Measurements from ENCODE around the gene ANKRD62. TPM values are rescaled to one million over a fixed set of nuclear protein-coding genes. Genes with fewer than 3 reads are reported as not detected.

ANKRD62 gene
- total and polyA plus RNA-seq, 4 experiments from 2014 or later: not detected

DNA sequence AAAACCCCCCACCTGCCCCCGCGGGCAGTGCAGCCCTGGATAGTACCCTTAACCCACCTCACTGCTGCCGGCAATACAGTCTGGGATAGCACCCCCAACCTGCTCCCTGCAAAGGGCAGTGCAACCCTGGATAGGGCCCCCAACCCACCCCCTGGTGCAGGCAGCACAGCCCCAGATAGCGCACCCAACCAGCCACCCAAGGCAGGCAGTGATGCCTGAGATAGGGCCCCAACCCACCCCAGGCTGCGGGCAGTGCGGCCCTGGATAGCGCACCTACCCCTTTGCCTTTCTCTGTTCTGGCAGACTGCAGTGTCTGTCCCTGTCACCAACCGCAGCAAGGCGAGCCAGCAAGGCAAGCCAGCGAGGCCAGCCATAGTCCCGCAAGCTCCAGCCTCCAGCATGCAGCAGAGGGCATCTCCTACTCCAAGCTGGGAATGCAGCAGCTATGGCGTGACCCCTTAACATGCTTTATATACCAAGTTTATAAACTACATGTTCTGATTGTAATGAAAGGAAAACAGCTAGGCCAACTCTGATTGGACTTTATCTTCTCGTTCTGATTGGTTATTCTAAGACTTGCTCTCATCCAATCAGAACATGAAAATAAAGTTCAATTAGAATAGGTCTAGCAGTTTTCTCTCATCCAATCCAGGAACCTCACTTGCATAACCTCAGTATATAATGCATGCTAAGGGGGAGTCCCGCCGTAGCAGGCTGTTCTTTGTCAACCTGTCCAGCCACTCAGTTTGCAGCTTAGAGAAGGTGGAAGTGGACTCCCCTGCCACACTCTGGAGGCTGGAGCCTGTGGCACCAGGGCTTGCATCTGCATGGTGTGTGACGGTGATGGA, 34.1 kb upstream of the ANKRD62 start:
- no peak overlapping the region for H3K4me3 ChIP-seq (ENCODE audit: low read length in 2 of 2)
- Mint-ChIP-seq H3K36me3 (no peaks in the 10 kb centered on the region), H3K27ac (no peak overlapping the region), H3K4me3 (no peak overlapping the region), H3K4me1 (no peaks in the 10 kb centered on the region), H3K9me3 (no peaks in the 10 kb centered on the region), H3K27me3 (peaks cover 0 to 3% of the 10 kb centered on the region in 2 donors)
- H3K27ac ChIP-seq (ENCODE audit: low read depth, low read length): no peak overlapping the region
- POLR2A ChIA-PET (ENCODE audit: partially characterized antibody): no interaction called here
- DNase-seq: no peak
- intact Hi-C loops (cut with micrococcal nuclease): no loop called here
- no peaks in the 10 kb centered on the region for H3K27me3 ChIP-seq (ENCODE audit: insufficient read depth, low read length)
- CTCF ChIA-PET (ENCODE audit: partially characterized antibody): no interaction called here
- H3K4me1 ChIP-seq (ENCODE audit: insufficient read depth, low read length): no peaks in the 10 kb centered on the region
- no peaks in the 10 kb centered on the region for H3K9me3 ChIP-seq (ENCODE audit: control insufficient read depth in 1 of 2, low read length in 2 of 2)
- no peaks in the 10 kb centered on the region for H3K36me3 ChIP-seq (ENCODE audit: insufficient read depth, low read length)

- DNase-seq: no peak
- H3K27ac Mint-ChIP-seq: no peak overlapping the region
- H3K9me3 Mint-ChIP-seq: no peaks in the 10 kb centered on the region
- H3K36me3 Mint-ChIP-seq: no peaks in the 10 kb centered on the region
- H3K27ac ChIP-seq (ENCODE audit: low read depth, low read length): no peak overlapping the region
- intact Hi-C loops (cut with micrococcal nuclease): no loop called here
- CTCF ChIA-PET (ENCODE audit: partially characterized antibody): no interaction called here
- no peaks in the 10 kb centered on the region for H3K4me1 Mint-ChIP-seq
- H3K36me3 ChIP-seq (ENCODE audit: insufficient read depth, low read length): no peaks in the 10 kb centered on the region
- H3K4me1 ChIP-seq (ENCODE audit: insufficient read depth, low read length): no peaks in the 10 kb centered on the region
- no peaks in the 10 kb centered on the region for H3K9me3 ChIP-seq (ENCODE audit: control insufficient read depth in 1 of 2, low read length in 2 of 2)
- peaks cover 0 to 3% of the 10 kb centered on the region in 2 donors for H3K27me3 Mint-ChIP-seq
- POLR2A ChIA-PET (ENCODE audit: partially characterized antibody): no interaction called here
- no peak overlapping the region for H3K4me3 ChIP-seq (ENCODE audit: low read length in 2 of 2)
- no peaks in the 10 kb centered on the region for H3K27me3 ChIP-seq (ENCODE audit: insufficient read depth, low read length)
- H3K4me3 Mint-ChIP-seq: no peak overlapping the region
These were observed 33.3 kb upstream of the ANKRD62 start for GRCh38 chr18:12060182-12060870.

- Mint-ChIP-seq H3K4me1 (no peaks in the 10 kb centered on the region), H3K9me3 (no peaks in the 10 kb centered on the region), H3K4me3 (no peak overlapping the region), H3K36me3 (no peaks in the 10 kb centered on the region), H3K27me3 (peaks cover 3% of the 10 kb centered on the region in 2 donors), H3K27ac (no peak overlapping the region)
- H3K27ac ChIP-seq (ENCODE audit: low read depth, low read length): no peak overlapping the region
- no peaks in the 10 kb centered on the region for H3K27me3 ChIP-seq (ENCODE audit: insufficient read depth, low read length)
- no peaks in the 10 kb centered on the region for H3K4me1 ChIP-seq (ENCODE audit: insufficient read depth, low read length)
- ChIA-PET CTCF (ENCODE audit: partially characterized antibody) (no interaction called here), POLR2A (ENCODE audit: partially characterized antibody) (no interaction called here)
- intact Hi-C loops (cut with micrococcal nuclease): no loop called here
- DNase-seq: no peak
- no peaks in the 10 kb centered on the region for H3K36me3 ChIP-seq (ENCODE audit: insufficient read depth, low read length)
- H3K4me3 ChIP-seq (ENCODE audit: low read length in 2 of 2): no peak overlapping the region
- H3K9me3 ChIP-seq (ENCODE audit: control insufficient read depth in 1 of 2, low read length in 2 of 2): no peaks in the 10 kb centered on the region
These were observed 32.0 kb upstream of the ANKRD62 start for GRCh38 chr18:12061685-12062084.

- H3K4me3 Mint-ChIP-seq: no peak overlapping the region
- H3K9me3 Mint-ChIP-seq: no peaks in the 10 kb centered on the region
- no peaks in the 10 kb centered on the region for H3K9me3 ChIP-seq (ENCODE audit: control insufficient read depth in 1 of 2, low read length in 2 of 2)
- no peak for DNase-seq
- no peaks in the 10 kb centered on the region for H3K4me1 ChIP-seq (ENCODE audit: insufficient read depth, low read length)
- H3K4me3 ChIP-seq (ENCODE audit: low read length in 2 of 2): no peak overlapping the region
- no peaks in the 10 kb centered on the region for H3K36me3 ChIP-seq (ENCODE audit: insufficient read depth, low read length)
- H3K27me3 Mint-ChIP-seq: peaks cover 3% of the 10 kb centered on the region in 2 donors
- H3K27me3 ChIP-seq (ENCODE audit: insufficient read depth, low read length): no peaks in the 10 kb centered on the region
- CTCF ChIA-PET (ENCODE audit: partially characterized antibody): no interaction called here
- intact Hi-C loops (cut with micrococcal nuclease): no loop called here
- H3K27ac ChIP-seq (ENCODE audit: low read depth, low read length): no peak overlapping the region
- no peaks in the 10 kb centered on the region for H3K4me1 Mint-ChIP-seq
- H3K27ac Mint-ChIP-seq: no peak overlapping the region
- H3K36me3 Mint-ChIP-seq: no peaks in the 10 kb centered on the region
- POLR2A ChIA-PET (ENCODE audit: partially characterized antibody): no interaction called here
These were observed 30.7 kb upstream of the ANKRD62 start for GRCh38 chr18:12062974-12063373.

DNA sequence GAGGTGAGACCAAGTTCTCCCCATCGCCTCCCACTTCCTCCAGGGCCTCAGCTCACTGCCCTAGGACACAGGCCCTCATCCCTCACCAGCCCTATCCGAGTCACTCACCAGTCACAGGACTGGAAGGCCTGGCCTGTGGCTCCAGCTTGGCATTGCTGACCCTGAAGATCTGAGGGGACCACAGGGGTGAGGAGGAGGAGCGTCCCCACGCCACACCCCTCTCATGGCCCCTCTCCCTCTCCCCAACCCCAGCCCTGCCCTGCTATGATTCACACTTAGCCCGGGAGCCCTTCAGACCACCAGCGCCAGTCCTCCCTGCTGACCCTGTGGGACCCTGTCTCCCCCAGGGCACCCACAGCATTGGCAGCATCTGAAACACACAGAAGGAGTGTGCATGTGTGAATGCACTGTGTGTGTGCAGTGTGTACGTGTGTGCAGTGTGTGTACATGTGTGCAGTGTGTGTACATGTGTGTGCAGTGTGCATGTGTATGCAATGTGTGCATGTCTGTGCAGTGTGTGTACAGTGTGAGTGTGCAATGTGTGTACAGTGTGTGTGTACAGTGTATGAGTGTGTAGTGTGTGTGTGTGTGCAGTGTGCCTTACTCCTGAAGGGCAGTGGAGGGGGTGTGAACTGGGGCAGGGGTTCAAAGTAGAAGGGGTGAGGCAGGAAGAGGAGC, 29.4 kb upstream of the ANKRD62 start:
- intact Hi-C loops (cut with micrococcal nuclease): no loop called here
- Mint-ChIP-seq H3K4me3 (no peak overlapping the region), H3K27ac (no peak overlapping the region), H3K9me3 (no peaks in the 10 kb centered on the region), H3K36me3 (no peaks in the 10 kb centered on the region), H3K4me1 (no peaks in the 10 kb centered on the region), H3K27me3 (peaks cover 6 to 7% of the 10 kb centered on the region in 2 donors)
- no peak overlapping the region for H3K27ac ChIP-seq (ENCODE audit: low read depth, low read length)
- ChIA-PET POLR2A (ENCODE audit: partially characterized antibody) (no interaction called here), CTCF (ENCODE audit: partially characterized antibody) (no interaction called here)
- H3K4me1 ChIP-seq (ENCODE audit: insufficient read depth, low read length): no peaks in the 10 kb centered on the region
- no peak for DNase-seq
- H3K4me3 ChIP-seq (ENCODE audit: low read length in 2 of 2): no peak overlapping the region
- no peaks in the 10 kb centered on the region for H3K27me3 ChIP-seq (ENCODE audit: insufficient read depth, low read length)
- H3K9me3 ChIP-seq (ENCODE audit: control insufficient read depth in 1 of 2, low read length in 2 of 2): no peaks in the 10 kb centered on the region
- H3K36me3 ChIP-seq (ENCODE audit: insufficient read depth, low read length): no peaks in the 10 kb centered on the region

DNA sequence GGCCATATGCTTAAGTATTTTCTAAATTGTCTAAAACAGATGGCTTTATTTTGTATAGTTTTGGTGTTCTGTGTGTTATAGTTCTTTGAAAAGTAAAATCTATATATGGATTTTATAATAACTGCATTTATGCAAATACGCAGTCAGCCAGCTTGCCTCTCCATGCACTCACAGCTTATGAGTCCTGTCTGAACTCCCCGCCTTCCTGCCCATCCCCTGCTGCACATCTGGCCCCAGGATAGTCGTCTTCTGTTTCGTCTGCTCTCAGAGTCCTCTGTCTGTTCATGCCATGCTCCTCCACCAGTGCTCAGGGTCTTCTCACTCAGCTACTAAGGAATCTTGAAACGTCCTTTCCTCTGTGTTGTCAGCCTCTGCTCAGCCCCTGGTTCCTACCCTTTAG, 28.2 kb upstream of the ANKRD62 start:
- Mint-ChIP-seq H3K27ac (no peak overlapping the region), H3K27me3 (peaks cover 6 to 7% of the 10 kb centered on the region in 2 donors), H3K4me3 (no peak overlapping the region), H3K9me3 (no peaks in the 10 kb centered on the region), H3K4me1 (no peaks in the 10 kb centered on the region), H3K36me3 (no peaks in the 10 kb centered on the region)
- no peaks in the 10 kb centered on the region for H3K27me3 ChIP-seq (ENCODE audit: insufficient read depth, low read length)
- no peaks in the 10 kb centered on the region for H3K9me3 ChIP-seq (ENCODE audit: control insufficient read depth in 1 of 2, low read length in 2 of 2)
- no peak overlapping the region for H3K4me3 ChIP-seq (ENCODE audit: low read length in 2 of 2)
- no peak for DNase-seq
- no peaks in the 10 kb centered on the region for H3K36me3 ChIP-seq (ENCODE audit: insufficient read depth, low read length)
- POLR2A ChIA-PET (ENCODE audit: partially characterized antibody): no interaction called here
- intact Hi-C loops (cut with micrococcal nuclease): no loop called here
- no peak overlapping the region for H3K27ac ChIP-seq (ENCODE audit: low read depth, low read length)
- no peaks in the 10 kb centered on the region for H3K4me1 ChIP-seq (ENCODE audit: insufficient read depth, low read length)
- CTCF ChIA-PET (ENCODE audit: partially characterized antibody): no interaction called here

DNA sequence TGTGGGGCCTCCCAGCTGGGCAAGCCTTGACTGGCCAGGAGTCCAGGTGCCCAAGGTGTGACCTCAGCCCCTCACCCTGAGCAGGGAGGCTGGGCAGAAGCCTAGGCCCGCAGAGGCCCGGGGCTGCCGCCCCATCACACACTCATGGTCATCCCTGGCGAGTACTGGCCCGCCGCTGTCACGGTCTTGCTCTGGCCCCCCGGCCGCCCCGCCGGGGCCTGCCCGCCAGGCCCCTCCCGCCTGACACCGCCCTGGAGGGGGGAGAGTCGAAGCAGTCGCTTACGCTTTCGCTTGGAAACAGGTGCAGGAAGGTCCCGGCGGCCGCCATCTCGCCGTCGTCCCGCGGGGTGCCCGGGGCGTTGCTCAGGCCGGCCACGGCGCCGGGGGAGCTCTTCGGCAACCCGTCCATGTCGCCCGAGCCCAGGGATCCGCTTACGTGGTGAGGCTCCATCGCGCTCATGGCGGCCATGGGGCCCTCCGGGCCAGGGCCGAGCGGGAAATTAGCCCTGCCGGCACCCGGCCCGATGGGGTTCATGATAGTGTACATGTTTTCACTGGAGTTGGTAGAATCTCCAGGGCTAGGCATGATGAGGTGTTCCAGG, 26.6 kb upstream of the ANKRD62 start:
- no peaks in the 10 kb centered on the region for H3K9me3 Mint-ChIP-seq
- no peak overlapping the region for H3K4me3 Mint-ChIP-seq
- Histone ChIP-seq H3K4me3 (ENCODE audit: low read length in 2 of 2) (no peak overlapping the region), H3K27ac (ENCODE audit: low read depth, low read length) (no peak overlapping the region), H3K27me3 (ENCODE audit: insufficient read depth, low read length) (no peaks in the 10 kb centered on the region), H3K36me3 (ENCODE audit: insufficient read depth, low read length) (no peaks in the 10 kb centered on the region), H3K4me1 (ENCODE audit: insufficient read depth, low read length) (no peaks in the 10 kb centered on the region), H3K9me3 (ENCODE audit: control insufficient read depth in 1 of 2, low read length in 2 of 2) (no peaks in the 10 kb centered on the region)
- no peaks in the 10 kb centered on the region for H3K36me3 Mint-ChIP-seq
- POLR2A ChIA-PET (ENCODE audit: partially characterized antibody): no interaction called here
- no peaks in the 10 kb centered on the region for H3K4me1 Mint-ChIP-seq
- intact Hi-C loops (cut with micrococcal nuclease): no loop called here
- no peak for DNase-seq
- H3K27ac Mint-ChIP-seq: no peak overlapping the region
- CTCF ChIA-PET (ENCODE audit: partially characterized antibody): no interaction called here
- peaks cover 6 to 7% of the 10 kb centered on the region in 2 donors for H3K27me3 Mint-ChIP-seq
